GM12878 (cell line): Measurements from ENCODE around the gene PLEKHM3. TPM values are rescaled to one million over a fixed set of nuclear protein-coding genes. Genes with fewer than 3 reads are reported as not detected.

Experiments
- ATAC-seq: fragments of 200-7000 bp; cut with Tn5 transposase; 3 replicates; pipeline ENCODE4 v1.9.1; 2020; ENCODE audit warnings: mild to moderate bottlenecking, moderate library complexity
- BruUV-seq: library from RNA; stranded (reverse); fragments of 400-500 nt; replicated peaks from 2 replicates; lab custom pipeline; 2021; lab: Mats Ljungman, UMichigan
- CTCF ChIA-PET: fragments of 300-600 bp; sonication (Branson Sonifier 250); formaldehyde crosslinking; extraction: SDS; loops from one replicate; lab custom pipeline; 2021; ENCODE audit warnings: inconsistent platforms; lab: Yijun Ruan, JAX
- POLR2A ChIA-PET: fragments of 350-600 bp; formaldehyde crosslinking; extraction: SDS; loops from one replicate; lab custom pipeline; 2021; ENCODE audit warnings: inconsistent platforms; lab: Charles Lee
- RAD21 ChIA-PET: fragments of 300-600 bp; sonication (Branson Sonifier 250); formaldehyde crosslinking; loops from one replicate; lab custom pipeline; 2023; ENCODE audit warnings: antibody characterized with exemption; ENCODE audit not compliant: unreplicated experiment; lab: Charles Lee
- SMC1A ChIA-PET: fragments of 300-600 bp; sonication (Branson Sonifier 250); formaldehyde crosslinking; loops from one replicate; lab custom pipeline; 2023; ENCODE audit not compliant: unreplicated experiment, uncharacterized antibody; lab: Charles Lee
- DNase-seq: peaks from one replicate; pipeline ENCODE4 v3.0.0-alpha.2; 2011; ENCODE audit warnings: low read depth, low spot score
- FAIRE-seq: peaks from 3 replicates; lab custom pipeline; 2011; peaks lifted over from hg19 to GRCh38; lab: Jason Lieb, UNC
- H2AFZ ChIP-seq: 2 replicates; pipeline ENCODE4 v1.6.0; 2011; ENCODE audit warnings: low read depth, low read length, control low read depth; ENCODE audit not compliant: control insufficient read depth
- H3K27ac ChIP-seq: 2 replicates; pipeline ENCODE4 v1.5.1; 2011; ENCODE audit warnings: control low read depth; ENCODE audit not compliant: control insufficient read depth, insufficient read depth
- H3K27me3 ChIP-seq, 2 experiments: replicated peaks in 1 of 2; 2 replicates each; pipeline versions ENCODE4 v1.6.0 to v1.6.1; 2011; ENCODE audit warnings: low read length in 1 of 2; ENCODE audit not compliant: control insufficient read depth in 2 of 2, insufficient read depth in 2 of 2
- H3K36me3 ChIP-seq, 2 experiments: 2 replicates each; pipeline ENCODE4 v1.5.1; 2011; ENCODE audit warnings: low read length in 1 of 2; ENCODE audit not compliant: control insufficient read depth in 2 of 2, insufficient read depth in 2 of 2
- H3K4me1 ChIP-seq: 2 replicates; pipeline ENCODE4 v1.6.1; 2011; ENCODE audit warnings: mild to moderate bottlenecking, low read length, moderate library complexity, mixed read lengths; ENCODE audit not compliant: control insufficient read depth, insufficient read depth
- H3K4me2 ChIP-seq: 2 replicates; pipeline ENCODE4 v1.6.0; 2011; ENCODE audit warnings: control low read depth; ENCODE audit not compliant: control insufficient read depth, insufficient read depth
- H3K4me3 ChIP-seq: fragments of 200-600 bp; sonication (generic); 2 replicates; pipeline ENCODE4 v1.5.1; 2016
- H3K79me2 ChIP-seq: 2 replicates; pipeline ENCODE4 v1.6.0; 2011; ENCODE audit warnings: low read length; ENCODE audit not compliant: control insufficient read depth, insufficient read depth
- H3K9ac ChIP-seq: 2 replicates; pipeline ENCODE4 v1.8.0; 2011; ENCODE audit warnings: low read length, control low read depth, mixed read lengths; ENCODE audit not compliant: control insufficient read depth, insufficient read depth
- H3K9me3 ChIP-seq: replicated peaks from 3 replicates; pipeline ENCODE4 v1.5.1; 2011; ENCODE audit warnings: mild to moderate bottlenecking, low read length; ENCODE audit not compliant: control insufficient read depth, insufficient read depth
- H4K20me1 ChIP-seq: 2 replicates; pipeline ENCODE4 v1.6.0; 2011; ENCODE audit not compliant: control insufficient read depth, insufficient read depth
- JUNB ChIP-seq: IDR thresholded peaks from 2 replicates; pipeline ENCODE4 v1.6.1; 2016; ENCODE audit warnings: antibody characterized with exemption, mild to moderate bottlenecking
- MYC ChIP-seq: IDR thresholded peaks from 2 replicates; pipeline ENCODE4 v1.6.1; 2011; ENCODE audit warnings: mild to moderate bottlenecking, low read length, moderate library complexity, inconsistent platforms; ENCODE audit not compliant: insufficient read depth, insufficient replicate concordance, insufficient read length, severe bottlenecking
- NFYA ChIP-seq: IDR thresholded peaks from 2 replicates; pipeline ENCODE4 v1.6.1; 2011; ENCODE audit warnings: low read depth, mild to moderate bottlenecking, low read length, improper control_type of control experiment, borderline replicate concordance
- ZNF592 ChIP-seq: fragments of 450-650 bp; IDR thresholded peaks from 2 replicates; pipeline ENCODE4 v1.6.1; 2017; ENCODE audit warnings: mild to moderate bottlenecking, moderate library complexity
- ZSCAN29 ChIP-seq: fragments of 450-650 bp; IDR thresholded peaks from 2 replicates; pipeline ENCODE4 v1.6.1; 2017; ENCODE audit warnings: mild to moderate bottlenecking, moderate library complexity
- ZZZ3 ChIP-seq: IDR thresholded peaks from 2 replicates; pipeline ENCODE4 v1.6.1; 2011; ENCODE audit warnings: low read depth; ENCODE audit not compliant: control insufficient read depth, insufficient read length
- WGBS: methylation state at CpG from one replicate; pipeline ENCODE4 v1.1.6; 2016; ENCODE audit warnings: low lambda C conversion rate; ENCODE audit not compliant: insufficient replicate concordance, insufficient coverage; ENCODE audit errors: missing lambda C conversion rate; 5-methylcytosine and 5-hydroxymethylcytosine counted together
- in situ Hi-C: fragments of 300-500 bp; cut with MboI; formaldehyde crosslinking; loops from 9 replicates; pipeline ENCODE4 v1.14.3; 2018; ENCODE audit warnings: mixed read lengths
- intact Hi-C: fragments of 100-400 bp; cut with micrococcal nuclease; formaldehyde crosslinking; loops from one replicate; pipeline ENCODE4 v1.14.2; 2022; ENCODE audit not compliant: unreplicated experiment
- polyA plus RNA-seq, 11 experiments: library from polyadenylated mRNA; depleted of rRNA in 4 of 11; unstranded in 6 of 11; stranded (reverse) in 5 of 11; fragments of >200 nt; fragmentation: Nextera tagmentation in 4 of 11; fragmentation: Illumina TruSeq in 1 of 11; extraction: Ambion mirVana in 4 of 11; extraction: Trizol in 1 of 11; gene quantifications; 1 replicate in 1 of 11; 2 replicates in 10 of 11; pipeline versions ENCODE4 v1.2.1 to v1.2.3, GENCODE V29; 2011 to 2016; ENCODE audit warnings: inconsistent platforms in 2 of 11, missing spikeins in 2 of 11, low read depth in 1 of 11
- total RNA-seq, 4 experiments: library from RNA; depleted of rRNA in 3 of 4; stranded (reverse); fragments of >200 nt in 3 of 4; fragmentation: Illumina TruSeq in 1 of 4; extraction: Trizol in 1 of 4; gene quantifications; 2 replicates each; pipeline versions ENCODE4 v1.2.1 to v1.2.3, GENCODE V29; 2013 to 2021

Gene PLEKHM3
- total and polyA plus RNA-seq, 10 of the 15 experiments (the other 5 are each of a cell fraction or from before 2014, with no cell fraction given), result 1.4 to 5.6 (median 3.0) TPM

- DNase-seq (no peak), FAIRE-seq (no peak), ATAC-seq (no peak)
- Histone ChIP-seq H3K27ac (no peak overlapping the region), H3K36me3 (no peaks in the 10 kb centered on the region), H2AFZ (no peak overlapping the region), H4K20me1 (no peaks in the 10 kb centered on the region), H3K9me3 (no peaks in the 10 kb centered on the region), H3K27me3 (no peaks in the 10 kb centered on the region), H3K4me3 (no peak overlapping the region), H3K4me2 (no peak overlapping the region), H3K9ac (no peak overlapping the region), H3K79me2 (no peaks in the 10 kb centered on the region), H3K4me1 (no peaks in the 10 kb centered on the region)
- POLR2A ChIA-PET, result no interaction called here
- intact Hi-C loops, result no loop called here
- no TSS peak for BruUV-seq
- CTCF ChIA-PET, result no interaction called here
- 75% methylated on average over 3 of the region's 3 CpGs for WGBS
- RAD21 ChIA-PET, result no interaction called here
- SMC1A ChIA-PET, result no interaction called here
- in situ Hi-C loops, result no loop called here
- TF ChIP-seq ZNF592, result no peak
- no peak for TF ChIP-seq NFYA
Observed at GRCh38 chr2:207839575-207839974, 185.8 kb downstream of the PLEKHM3 start.

GRCh38 chr2:207839028-207839427 is 186.3 kb downstream of the PLEKHM3 start:
- RAD21 ChIA-PET, result no interaction called here
- H3K27ac ChIP-seq, result no peak overlapping the region
- CTCF ChIA-PET, result no interaction called here
- intact Hi-C loops, result no loop called here
- H3K27me3 ChIP-seq, result no peaks in the 10 kb centered on the region
- DNase-seq (no peak), FAIRE-seq (no peak), ATAC-seq (no peak)
- H3K4me2 ChIP-seq, result no peak overlapping the region
- H3K36me3 ChIP-seq, result no peaks in the 10 kb centered on the region
- no peaks in the 10 kb centered on the region for H3K79me2 ChIP-seq
- no peak overlapping the region for H2AFZ ChIP-seq
- POLR2A ChIA-PET, result no interaction called here
- H3K4me1 ChIP-seq, result no peaks in the 10 kb centered on the region
- H3K9ac ChIP-seq, result no peak overlapping the region
- WGBS, result 96% methylated on average over 1 of the region's 1 CpG
- H3K9me3 ChIP-seq, result no peaks in the 10 kb centered on the region
- no peaks in the 10 kb centered on the region for H4K20me1 ChIP-seq
- H3K4me3 ChIP-seq, result no peak overlapping the region
- SMC1A ChIA-PET, result no interaction called here
- TF ChIP-seq ZSCAN29 (no peak), ZZZ3 (no peak), MYC (no peak), JUNB (no peak)
- BruUV-seq, result no TSS peak
- in situ Hi-C loops, result no loop called here
